ENCODE measurements around the gene LRP3. TPM values are rescaled to one million over a fixed set of nuclear protein-coding genes. Genes with fewer than 3 reads are reported as not detected.
"Not testable (repeated sequence)": the region's sequence is repeated elsewhere in the genome, so short reads cannot be mapped to it uniquely, and the experiment has no call there.

LRP3 gene
- total and polyA plus RNA-seq, 2 donors from 2014 or later = 13.9 to 23.8 TPM

GRCh38 chr19:33159893-33160292 is 34.2 kb upstream of the LRP3 start:
- FAIRE-seq (no peak), DNase-seq (no peak)
- H3K9ac ChIP-seq (ENCODE audit: low read length in 3 of 3) = no peak overlapping the region
- H3K27ac ChIP-seq (ENCODE audit: low read depth in 2 of 2, low read length in 2 of 2) = no peak overlapping the region
- no peaks in the 10 kb centered on the region for H3K27me3 ChIP-seq (ENCODE audit: control insufficient read depth, insufficient read depth, low read length)
- no peak for TF ChIP-seq CTCF (IDR thresholded peaks at IDR 0.05; ENCODE audit: borderline replicate concordance, extremely low read depth, insufficient read depth)
- H3K4me3 ChIP-seq (ENCODE audit: low read length in 3 of 3) = no peak overlapping the region
- no peaks in the 10 kb centered on the region for H3K9me3 ChIP-seq (ENCODE audit: control insufficient read depth in 2 of 3, insufficient read depth in 1 of 3, low read length in 3 of 3)
- no peaks in the 10 kb centered on the region for H3K4me1 ChIP-seq (ENCODE audit: control insufficient read depth in 2 of 3, insufficient read depth in 2 of 3, low read depth in 1 of 3, low read length in 3 of 3)
- intact Hi-C loops (cut with DNase I) = no loop called here
- H3K36me3 ChIP-seq (ENCODE audit: control insufficient read depth in 2 of 3, insufficient read depth in 3 of 3, low read length in 3 of 3) = no peaks in the 10 kb centered on the region

GRCh38 chr19:33161201-33161600 is 32.9 kb upstream of the LRP3 start:
- H3K27me3 ChIP-seq (ENCODE audit: control insufficient read depth, insufficient read depth, low read length) = no peaks in the 10 kb centered on the region
- intact Hi-C loops (cut with DNase I) = no loop called here
- TF ChIP-seq CTCF (IDR thresholded peaks at IDR 0.05; ENCODE audit: borderline replicate concordance, extremely low read depth, insufficient read depth) = no peak

GRCh38 chr19:33163481-33163880 is 30.6 kb upstream of the LRP3 start:
- no peak for TF ChIP-seq CTCF (IDR thresholded peaks at IDR 0.05; ENCODE audit: borderline replicate concordance, extremely low read depth, insufficient read depth)
- Histone ChIP-seq H3K4me1 (ENCODE audit: control insufficient read depth in 2 of 3, insufficient read depth in 2 of 3, low read depth in 1 of 3, low read length in 3 of 3) (no peaks in the 10 kb centered on the region), H3K9me3 (ENCODE audit: control insufficient read depth in 2 of 3, insufficient read depth in 1 of 3, low read length in 3 of 3) (no peaks in the 10 kb centered on the region), H3K27ac (ENCODE audit: low read depth in 2 of 2, low read length in 2 of 2) (no peak overlapping the region), H3K4me3 (ENCODE audit: low read length in 3 of 3) (no peak overlapping the region), H3K9ac (ENCODE audit: low read length in 3 of 3) (no peak overlapping the region), H3K27me3 (ENCODE audit: control insufficient read depth, insufficient read depth, low read length) (no peaks in the 10 kb centered on the region), H3K36me3 (ENCODE audit: control insufficient read depth in 2 of 3, insufficient read depth in 3 of 3, low read length in 3 of 3) (no peaks in the 10 kb centered on the region)
- FAIRE-seq (no peak), DNase-seq (peak in 1 of 5 donors; percentile 3)
- intact Hi-C loops (cut with DNase I) = no loop called here

More at GRCh38 chr19:33161201-33161600, 32.9 kb upstream of the LRP3 start:
- FAIRE-seq (no peak), DNase-seq (no peak)
- no peaks in the 10 kb centered on the region for H3K4me1 ChIP-seq (ENCODE audit: control insufficient read depth in 2 of 3, insufficient read depth in 2 of 3, low read depth in 1 of 3, low read length in 3 of 3)
- no peak overlapping the region for H3K9ac ChIP-seq (ENCODE audit: low read length in 3 of 3)
- H3K4me3 ChIP-seq (ENCODE audit: low read length in 3 of 3) = no peak overlapping the region
- no peaks in the 10 kb centered on the region for H3K9me3 ChIP-seq (ENCODE audit: control insufficient read depth in 2 of 3, insufficient read depth in 1 of 3, low read length in 3 of 3)
- H3K36me3 ChIP-seq (ENCODE audit: control insufficient read depth in 2 of 3, insufficient read depth in 3 of 3, low read length in 3 of 3) = no peaks in the 10 kb centered on the region
- no peak overlapping the region for H3K27ac ChIP-seq (ENCODE audit: low read depth in 2 of 2, low read length in 2 of 2)

- H3K27ac ChIP-seq (ENCODE audit: low read depth in 2 of 2, low read length in 2 of 2); H3K36me3 ChIP-seq (ENCODE audit: control insufficient read depth in 2 of 3, insufficient read depth in 3 of 3, low read length in 3 of 3); H3K9ac ChIP-seq (ENCODE audit: low read length in 3 of 3); H3K27me3 ChIP-seq (ENCODE audit: control insufficient read depth, insufficient read depth, low read length); H3K4me3 ChIP-seq (ENCODE audit: low read length in 3 of 3); intact Hi-C loops (cut with DNase I); H3K4me1 ChIP-seq (ENCODE audit: control insufficient read depth in 2 of 3, insufficient read depth in 2 of 3, low read depth in 1 of 3, low read length in 3 of 3); H3K9me3 ChIP-seq (ENCODE audit: control insufficient read depth in 2 of 3, insufficient read depth in 1 of 3, low read length in 3 of 3); FAIRE-seq: not testable (repeated sequence)
- DNase-seq = peak in 1 of 5 donors; percentile 3
Measured at GRCh38 chr19:33166037-33166436, 28.1 kb upstream of the LRP3 start.

All from kidney (tissue), 14 donors.